ENCODE results near the gene IREB2.

IREB2 gene

DNA sequence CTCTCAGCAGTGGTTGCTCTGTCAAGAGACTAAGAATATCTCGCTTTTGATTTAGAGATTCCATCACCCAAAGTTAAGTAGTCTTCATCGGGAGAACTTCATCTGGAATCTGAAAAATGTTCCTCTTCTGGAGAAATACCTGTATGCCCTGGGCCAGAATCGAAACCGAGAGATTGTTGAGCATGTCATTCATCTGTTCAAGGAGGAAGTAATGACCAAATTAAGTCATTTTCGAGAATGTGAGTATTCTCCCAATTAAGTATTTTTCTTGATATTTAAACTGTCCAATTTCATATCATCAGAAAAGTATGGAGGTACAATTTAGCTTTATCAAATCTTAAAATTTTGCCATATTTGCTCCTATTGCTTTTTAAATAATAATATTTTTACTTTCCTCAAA, 89.3 kb downstream of the IREB2 start:
- TF ChIP-seq, protein P1, sequence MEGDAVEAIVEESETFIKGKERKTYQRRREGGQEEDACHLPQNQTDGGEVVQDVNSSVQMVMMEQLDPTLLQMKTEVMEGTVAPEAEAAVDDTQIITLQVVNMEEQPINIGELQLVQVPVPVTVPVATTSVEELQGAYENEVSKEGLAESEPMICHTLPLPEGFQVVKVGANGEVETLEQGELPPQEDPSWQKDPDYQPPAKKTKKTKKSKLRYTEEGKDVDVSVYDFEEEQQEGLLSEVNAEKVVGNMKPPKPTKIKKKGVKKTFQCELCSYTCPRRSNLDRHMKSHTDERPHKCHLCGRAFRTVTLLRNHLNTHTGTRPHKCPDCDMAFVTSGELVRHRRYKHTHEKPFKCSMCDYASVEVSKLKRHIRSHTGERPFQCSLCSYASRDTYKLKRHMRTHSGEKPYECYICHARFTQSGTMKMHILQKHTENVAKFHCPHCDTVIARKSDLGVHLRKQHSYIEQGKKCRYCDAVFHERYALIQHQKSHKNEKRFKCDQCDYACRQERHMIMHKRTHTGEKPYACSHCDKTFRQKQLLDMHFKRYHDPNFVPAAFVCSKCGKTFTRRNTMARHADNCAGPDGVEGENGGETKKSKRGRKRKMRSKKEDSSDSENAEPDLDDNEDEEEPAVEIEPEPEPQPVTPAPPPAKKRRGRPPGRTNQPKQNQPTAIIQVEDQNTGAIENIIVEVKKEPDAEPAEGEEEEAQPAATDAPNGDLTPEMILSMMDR (IDR thresholded peaks at IDR 0.05) = no peak

DNA sequence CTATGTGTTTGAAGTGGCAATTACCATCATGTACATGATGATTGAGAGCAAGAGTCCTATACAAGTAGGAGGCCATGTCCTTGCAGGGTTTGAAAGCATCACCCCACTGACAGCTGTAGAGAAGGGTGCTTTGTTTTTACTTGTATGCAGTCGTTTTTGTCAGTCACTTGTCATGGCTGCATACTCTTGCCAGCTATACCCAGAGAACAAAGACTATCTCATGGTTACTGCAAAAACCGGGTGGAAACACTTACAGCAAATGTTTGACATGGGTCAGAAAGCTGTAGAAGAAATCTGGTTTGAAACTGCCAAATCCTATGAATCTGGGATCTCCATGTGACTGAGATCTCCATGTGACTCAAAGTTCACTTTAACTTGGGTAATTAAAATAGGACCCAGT, 95.3 kb downstream of the IREB2 start:
- TF ChIP-seq, protein P1 (IDR thresholded peaks at IDR 0.05) = no peak

DNA sequence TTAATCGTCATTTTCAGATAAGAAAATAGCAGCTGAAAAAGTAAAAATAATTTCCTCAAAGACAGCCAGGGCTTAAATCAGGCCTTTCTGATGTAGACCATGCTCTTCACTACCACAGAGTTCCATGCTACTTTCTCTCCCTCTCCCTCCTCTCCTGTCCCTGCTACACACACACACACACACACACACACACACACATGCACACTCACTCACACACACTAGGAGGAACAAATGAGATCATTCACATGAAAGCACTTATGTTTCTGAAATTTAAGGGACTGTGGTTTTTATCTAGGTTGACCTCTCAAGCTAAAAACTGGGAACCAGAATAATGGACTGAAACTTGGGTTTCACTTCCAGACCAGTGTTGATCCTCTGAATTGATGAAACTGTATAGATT, 98.1 kb downstream of the IREB2 start:
- TF ChIP-seq, protein P1 (IDR thresholded peaks at IDR 0.05) = no peak

DNA sequence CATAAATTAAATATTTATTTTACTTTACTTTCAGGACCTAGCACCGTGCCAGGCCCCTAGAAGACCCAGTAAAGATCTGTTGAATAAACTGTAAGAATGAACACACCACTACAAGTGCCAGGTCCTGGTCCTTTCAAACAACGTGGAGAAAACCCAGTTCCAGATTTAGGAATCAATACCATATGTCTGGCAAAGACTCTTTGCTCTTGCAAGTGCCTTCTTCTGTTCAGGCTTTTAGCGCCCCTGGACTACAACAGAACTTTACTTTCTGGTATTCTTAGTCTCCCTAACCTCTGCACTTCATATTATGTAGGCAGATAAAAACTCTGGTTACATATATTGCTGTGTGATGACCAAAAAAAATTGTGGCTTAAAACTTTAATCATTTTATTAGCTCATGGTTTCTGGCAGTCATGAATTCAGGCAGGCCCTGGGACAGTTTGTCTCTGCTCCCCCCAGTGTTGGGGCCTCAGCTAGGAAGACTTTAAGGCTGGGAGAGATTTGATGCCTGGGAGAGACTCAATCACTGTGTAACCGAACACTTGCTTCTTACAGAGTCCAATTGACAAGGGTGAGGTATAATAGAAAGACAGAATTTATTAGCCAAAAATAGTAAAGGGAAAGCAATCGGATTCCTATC, 99.4 kb downstream of the IREB2 start:
- TF ChIP-seq, protein P1 (IDR thresholded peaks at IDR 0.05) = no peak

DNA sequence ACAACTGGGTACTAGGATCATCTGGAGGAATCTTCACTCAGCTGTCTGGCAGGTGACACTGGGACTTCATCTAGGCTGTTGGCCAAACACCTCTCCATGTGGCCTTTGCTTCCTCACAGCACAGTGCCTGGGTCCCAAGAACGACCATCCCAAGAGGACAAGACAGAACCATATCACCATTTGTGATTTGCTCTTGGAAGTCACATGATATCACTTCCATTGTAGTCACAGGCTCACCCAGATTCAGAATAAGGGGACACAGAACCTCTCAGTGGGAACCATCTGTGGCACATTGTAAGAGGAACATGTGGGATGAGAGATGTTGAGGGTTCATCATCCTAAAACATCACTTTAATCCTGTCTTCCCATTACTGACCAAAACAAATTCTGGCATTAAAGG, 100.3 kb downstream of the IREB2 start:
- TF ChIP-seq, protein P1 (IDR thresholded peaks at IDR 0.05) = no peak

DNA sequence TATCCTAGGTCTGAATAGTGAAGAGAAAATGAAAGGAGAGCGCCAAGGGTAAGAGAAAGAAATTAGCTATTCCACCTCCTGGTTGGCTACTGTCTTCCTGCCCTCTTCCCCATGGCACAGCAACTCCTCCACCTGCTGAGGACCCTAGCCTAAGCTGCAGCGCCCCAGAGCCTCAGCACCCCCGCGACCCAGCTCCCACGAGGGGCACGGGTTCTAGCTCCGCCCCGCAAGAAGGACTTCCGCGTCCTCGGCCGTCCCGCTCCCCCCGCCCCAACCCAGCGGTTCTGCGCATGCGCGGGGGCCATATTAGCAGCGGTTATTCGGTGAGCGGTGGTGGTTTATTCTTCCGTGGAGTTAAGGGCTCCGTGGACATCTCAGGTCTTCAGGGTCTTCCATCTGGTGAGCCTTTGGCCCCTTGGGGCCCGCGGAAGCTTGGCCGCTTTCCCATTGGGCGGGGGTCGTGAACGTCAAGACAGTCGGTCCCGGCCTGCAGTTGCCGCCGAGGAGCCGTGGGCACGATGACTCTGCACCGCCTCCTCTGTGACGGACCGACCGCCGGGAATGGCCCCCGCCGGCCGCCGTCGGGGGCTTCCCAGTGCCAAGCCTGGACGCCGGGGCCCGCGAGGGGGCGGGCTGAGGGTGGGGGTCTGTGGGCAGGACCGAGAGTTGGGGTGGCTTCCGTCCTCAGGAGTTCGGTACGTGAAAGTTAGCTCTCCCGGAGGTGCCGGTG, 102.3 kb downstream of the IREB2 start, which contains the start of gene PSMA4:
TSS of gene PSMA4 (plus strand) at position 304 of the 730 bp plus-strand sequence. CDS start 1,484 bp downstream, outside the sequence.
- TF ChIP-seq, protein P1 (IDR thresholded peaks at IDR 0.05) = no peak

DNA sequence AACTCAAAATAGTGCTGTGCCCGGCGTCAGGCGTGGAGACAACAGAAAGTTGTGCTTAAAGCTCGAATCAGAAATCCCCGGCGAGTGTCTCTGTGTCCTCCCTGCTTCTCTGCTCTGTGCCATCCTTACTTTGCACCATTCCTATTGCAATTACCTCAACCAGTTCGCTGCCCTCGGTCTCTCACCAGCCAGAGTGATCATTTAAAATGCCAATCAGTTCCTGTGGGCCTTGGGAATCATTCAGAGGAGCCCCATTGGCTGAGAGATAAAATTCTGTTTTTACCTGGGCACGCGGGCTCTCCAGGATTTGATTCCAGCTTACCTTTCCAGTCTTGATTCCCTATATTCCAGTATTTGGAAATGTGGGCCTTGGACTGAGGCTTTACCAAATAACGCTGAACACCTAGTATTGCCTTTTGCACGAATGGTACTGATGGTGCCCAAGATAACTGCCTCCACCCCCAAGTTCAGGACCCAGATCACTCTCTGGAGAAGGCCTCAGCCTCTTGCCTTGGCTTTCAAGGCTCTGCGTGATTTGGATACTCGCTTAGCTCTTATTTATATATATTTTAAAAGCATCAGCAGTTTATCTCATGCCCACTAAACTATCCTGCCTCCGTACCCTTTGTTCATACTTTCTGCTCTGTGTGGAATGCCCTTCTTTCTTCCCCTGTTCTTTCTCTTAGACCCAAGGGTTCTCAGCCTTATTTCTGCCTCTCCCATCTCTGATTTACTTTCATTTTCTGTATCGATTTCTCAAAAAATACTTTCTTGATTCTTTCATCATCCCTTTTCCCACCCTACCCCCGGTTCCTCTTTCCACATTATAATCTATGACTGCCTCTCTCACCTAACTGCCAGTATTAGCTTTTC, 103.1 kb downstream of the IREB2 start:
- TF ChIP-seq, protein P1 (IDR thresholded peaks at IDR 0.05) = no peak
